Stimulated activated CD4-positive, alpha-beta T cell treated with anti-CD3 and anti-CD28 coated beads, Interleukin-4, amount 100 ng/mL, for 4 hours (primary cell): ENCODE results near the gene SNAPC2.
A peak's percentile ranks its signal among the peaks of the same experiment; 100 is the strongest.
"Not testable (repeated sequence)": the region's sequence is repeated elsewhere in the genome, so short reads cannot be mapped to it uniquely, and the experiment has no call there.

ENCODE experiments used
- DNase-seq, 2 experiments: peaks; one replicate each; pipeline ENCODE4 v3.0.0-alpha.2; 2020

SNAPC2 gene

GRCh38 chr19:7910321-7911161 is 9.6 kb upstream of the SNAPC2 start:
- DNase-seq = no peak

- no peak for DNase-seq
Observed at GRCh38 chr19:7911508-7912143, 8.5 kb upstream of the SNAPC2 start.

GRCh38 chr19:7912144-7912696 is 7.9 kb upstream of the SNAPC2 start:
- DNase-seq = no peak

- no peak for DNase-seq
Observed at GRCh38 chr19:7912697-7913564, 7.2 kb upstream of the SNAPC2 start.

- no peak for DNase-seq
Observed at GRCh38 chr19:7913652-7914051, 6.5 kb upstream of the SNAPC2 start.

- DNase-seq = no peak
Observed at GRCh38 chr19:7914099-7914498, 6.0 kb upstream of the SNAPC2 start.

GRCh38 chr19:7914598-7915045 is 5.5 kb upstream of the SNAPC2 start, which contains the start of gene TGFBR3L:
Gene TGFBR3L, plus strand, starts transcription at chr19:7914830.
- DNase-seq = no peak

- DNase-seq = no peak
Observed at GRCh38 chr19:7915250-7916102, 4.7 kb upstream of the SNAPC2 start.

GRCh38 chr19:7916103-7916954 is 3.8 kb upstream of the SNAPC2 start:
- DNase-seq = peak; percentile 39 to 56

GRCh38 chr19:7916955-7917266 is 3.2 kb upstream of the SNAPC2 start:
- DNase-seq = no peak

GRCh38 chr19:7917267-7918061 is 2.7 kb upstream of the SNAPC2 start:
- DNase-seq = peak; percentile 53 to 61

GRCh38 chr19:7918062-7918614 is 2.0 kb upstream of the SNAPC2 start:
- DNase-seq = not testable (repeated sequence)

GRCh38 chr19:7918615-7919421 is 1.3 kb upstream of the SNAPC2 start:
- no peak for DNase-seq

- DNase-seq = peak; percentile 100
Observed at GRCh38 chr19:7920519-7921301, 572 bp downstream of the SNAPC2 start.

- no peak for DNase-seq
Observed at GRCh38 chr19:7921302-7921966, 1.3 kb downstream of the SNAPC2 start.

- no peak for DNase-seq
Observed at GRCh38 chr19:7921967-7922835, 2.1 kb downstream of the SNAPC2 start.

- no peak for DNase-seq
Observed at GRCh38 chr19:7922836-7923195, 2.7 kb downstream of the SNAPC2 start.
